Gastrocnemius medialis (tissue), 4 donors: ENCODE measurements around the gene LTB. TPM values are rescaled to one million over a fixed set of nuclear protein-coding genes. Genes with fewer than 3 reads are reported as not detected.
"Not testable (repeated sequence)": the region's sequence is repeated elsewhere in the genome, so short reads cannot be mapped to it uniquely, and the experiment has no call there.

Source experiments
- ATAC-seq, 2 donors: fragments of 150-250 bp; one replicate each; pipeline ENCODE4 v1.9.1; 2016
- DNase-seq, 2 donors: peaks; one replicate each; pipeline ENCODE4 v3.0.0-alpha.2; 2019
- H3K27ac ChIP-seq, 4 donors: fragments of 200-600 bp; sonication (generic); 1 replicate in 1 of 4; 2 replicates in 3 of 4; pipeline ENCODE4 v1.5.1; 2016 to 2018; ENCODE audit warnings: mild to moderate bottlenecking in 2 of 4, moderate library complexity in 1 of 4
- H3K27me3 ChIP-seq, 3 donors: fragments of 200-600 bp; sonication (generic) in 2 of 3; 1 replicate in 1 of 3; 2 replicates in 2 of 3; pipeline versions ENCODE4 v1.5.1 to v1.6.0; 2016 to 2019; ENCODE audit warnings: mild to moderate bottlenecking in 1 of 3, moderate library complexity in 1 of 3
- H3K36me3 ChIP-seq, 2 donors: fragments of 200-600 bp; sonication (generic) in 1 of 2; one replicate each; pipeline ENCODE4 v1.5.1; 2017 to 2018
- H3K4me1 ChIP-seq, 2 donors: fragments of 200-600 bp; sonication (generic) in 1 of 2; one replicate each; pipeline ENCODE4 v1.5.1; 2016 to 2017; ENCODE audit warnings: mild to moderate bottlenecking in 2 of 2
- H3K4me3 ChIP-seq, 4 donors: fragments of 200-600 bp; sonication (generic) in 3 of 4; 1 replicate in 1 of 4; 2 replicates in 3 of 4; pipeline ENCODE4 v1.5.1; 2016 to 2019; ENCODE audit warnings: mild to moderate bottlenecking in 2 of 4
- H3K9me3 ChIP-seq, 3 donors: fragments of 200-600 bp; sonication (generic) in 2 of 3; 1 replicate in 1 of 3; 2 replicates in 2 of 3; pipeline ENCODE4 v1.5.1; 2016 to 2019
- POLR2A ChIP-seq, 2 donors: fragments of 450-650 bp; IDR thresholded peaks; one replicate each; pipeline ENCODE4 v1.6.1; 2017; ENCODE audit warnings: antibody characterized with exemption in 2 of 2, mild to moderate bottlenecking in 2 of 2, moderate library complexity in 2 of 2
- in situ Hi-C, 4 donors: fragments of 200-750 bp; cut with MboI; loops; one replicate each; pipeline versions ENCODE4 v1.15.0 to v1.8.0; 2017; ENCODE audit warnings: low sequenced_read_pairs in 4 of 4
- intact Hi-C: fragments of 100-400 bp; cut with DNase I; formaldehyde crosslinking; loops from one replicate; pipeline ENCODE4 v1.15.1; 2023; ENCODE audit warnings: low total_unique reads
- total RNA-seq, 4 donors: library from RNA; depleted of rRNA; stranded (reverse); fragments of >200 nt; gene quantifications; one replicate each; pipeline versions ENCODE4 v1.1.0 to v1.2.3, GENCODE V29; 2016
- TF ChIP-seq, protein P1 (sequence below), 5 experiments: fragments of 450-650 bp in 3 of 5; fragments of 200-600 bp in 2 of 5; sonication (generic) in 2 of 5; IDR thresholded peaks in 4 of 5; conservative IDR thresholded peaks in 1 of 5; 1 replicate in 4 of 5; 2 replicates in 1 of 5; pipeline ENCODE4 v1.5.1; 2016 to 2019; ENCODE audit warnings: antibody characterized with exemption in 5 of 5, mild to moderate bottlenecking in 3 of 5, moderate library complexity in 3 of 5

LTB gene
- total RNA-seq, 4 donors from 2014 or later: not detected

DNA sequence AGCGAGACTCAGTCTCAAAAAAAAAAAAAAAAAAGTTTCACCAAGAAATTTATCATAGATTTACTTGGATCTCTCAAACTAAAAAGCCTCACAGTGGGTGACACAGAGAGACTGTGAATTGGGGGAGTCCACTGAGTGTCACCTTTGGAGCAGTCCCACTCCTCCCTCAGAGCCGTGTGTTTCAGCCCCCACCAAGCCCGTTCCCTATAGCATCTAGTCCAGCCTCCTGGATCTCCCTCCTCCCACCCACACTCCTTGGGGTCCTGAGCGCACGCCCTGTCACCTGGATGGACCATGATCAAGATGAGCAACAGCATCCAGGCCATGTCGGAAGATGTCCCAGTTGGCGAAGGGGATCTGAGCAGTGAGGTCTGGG is 10.2 kb upstream of the LTB start:
- Histone ChIP-seq H3K36me3 (no peaks in the 10 kb centered on the region), H3K27me3 (peaks cover 0 to 4% (median 0%) of the 10 kb centered on the region in 3 donors), H3K4me1 (no peaks in the 10 kb centered on the region), H3K9me3 (no peaks in the 10 kb centered on the region), H3K27ac (no peak overlapping the region), H3K4me3 (no peak overlapping the region)
- intact Hi-C loops: no loop called here
- in situ Hi-C loops: loop anchor here in 1 of 4 donors (10.0 kb wide), 1 partner anchor 48 kb away; the partner anchor contains the start of genes ATP6V1G2, DDX39B and NFKBIL1
- no peak for DNase-seq
- TF ChIP-seq POLR2A (IDR thresholded peaks at IDR 0.05): no peak
- TF ChIP-seq, protein P1, sequence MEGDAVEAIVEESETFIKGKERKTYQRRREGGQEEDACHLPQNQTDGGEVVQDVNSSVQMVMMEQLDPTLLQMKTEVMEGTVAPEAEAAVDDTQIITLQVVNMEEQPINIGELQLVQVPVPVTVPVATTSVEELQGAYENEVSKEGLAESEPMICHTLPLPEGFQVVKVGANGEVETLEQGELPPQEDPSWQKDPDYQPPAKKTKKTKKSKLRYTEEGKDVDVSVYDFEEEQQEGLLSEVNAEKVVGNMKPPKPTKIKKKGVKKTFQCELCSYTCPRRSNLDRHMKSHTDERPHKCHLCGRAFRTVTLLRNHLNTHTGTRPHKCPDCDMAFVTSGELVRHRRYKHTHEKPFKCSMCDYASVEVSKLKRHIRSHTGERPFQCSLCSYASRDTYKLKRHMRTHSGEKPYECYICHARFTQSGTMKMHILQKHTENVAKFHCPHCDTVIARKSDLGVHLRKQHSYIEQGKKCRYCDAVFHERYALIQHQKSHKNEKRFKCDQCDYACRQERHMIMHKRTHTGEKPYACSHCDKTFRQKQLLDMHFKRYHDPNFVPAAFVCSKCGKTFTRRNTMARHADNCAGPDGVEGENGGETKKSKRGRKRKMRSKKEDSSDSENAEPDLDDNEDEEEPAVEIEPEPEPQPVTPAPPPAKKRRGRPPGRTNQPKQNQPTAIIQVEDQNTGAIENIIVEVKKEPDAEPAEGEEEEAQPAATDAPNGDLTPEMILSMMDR (IDR thresholded peaks at IDR 0.05 in 4 of 5, conservative IDR thresholded peaks at IDR 0.05 in 1 of 5): no peak
- no peak for ATAC-seq

DNA sequence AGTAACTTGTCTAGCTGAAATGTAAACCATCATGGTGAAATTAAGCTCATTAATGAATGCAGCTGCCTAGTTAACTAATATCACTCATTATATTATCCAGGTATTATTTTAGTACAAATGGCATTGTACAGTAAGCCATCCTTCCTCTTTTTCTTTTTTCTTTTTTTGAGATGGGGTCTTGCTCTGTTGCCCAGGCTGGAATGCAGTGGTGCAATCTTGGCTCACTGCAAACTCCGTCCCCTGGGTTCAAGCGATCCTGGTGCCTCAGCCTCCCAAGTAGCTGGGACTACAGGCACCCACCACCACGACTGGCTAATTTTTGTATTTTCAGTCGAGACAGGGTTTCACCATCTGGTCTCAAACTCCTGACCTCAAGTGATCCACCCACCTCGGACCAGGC is 8.5 kb upstream of the LTB start:
- DNase-seq, ATAC-seq, H3K4me1 ChIP-seq, H3K4me3 ChIP-seq, H3K9me3 ChIP-seq, H3K27ac ChIP-seq, H3K36me3 ChIP-seq, intact Hi-C loops, H3K27me3 ChIP-seq: not testable (repeated sequence)
- in situ Hi-C loops: loop anchor here in 1 of 4 donors (10.0 kb wide), 1 partner anchor 46 kb away; the partner anchor contains the start of genes ATP6V1G2, DDX39B and NFKBIL1

DNA sequence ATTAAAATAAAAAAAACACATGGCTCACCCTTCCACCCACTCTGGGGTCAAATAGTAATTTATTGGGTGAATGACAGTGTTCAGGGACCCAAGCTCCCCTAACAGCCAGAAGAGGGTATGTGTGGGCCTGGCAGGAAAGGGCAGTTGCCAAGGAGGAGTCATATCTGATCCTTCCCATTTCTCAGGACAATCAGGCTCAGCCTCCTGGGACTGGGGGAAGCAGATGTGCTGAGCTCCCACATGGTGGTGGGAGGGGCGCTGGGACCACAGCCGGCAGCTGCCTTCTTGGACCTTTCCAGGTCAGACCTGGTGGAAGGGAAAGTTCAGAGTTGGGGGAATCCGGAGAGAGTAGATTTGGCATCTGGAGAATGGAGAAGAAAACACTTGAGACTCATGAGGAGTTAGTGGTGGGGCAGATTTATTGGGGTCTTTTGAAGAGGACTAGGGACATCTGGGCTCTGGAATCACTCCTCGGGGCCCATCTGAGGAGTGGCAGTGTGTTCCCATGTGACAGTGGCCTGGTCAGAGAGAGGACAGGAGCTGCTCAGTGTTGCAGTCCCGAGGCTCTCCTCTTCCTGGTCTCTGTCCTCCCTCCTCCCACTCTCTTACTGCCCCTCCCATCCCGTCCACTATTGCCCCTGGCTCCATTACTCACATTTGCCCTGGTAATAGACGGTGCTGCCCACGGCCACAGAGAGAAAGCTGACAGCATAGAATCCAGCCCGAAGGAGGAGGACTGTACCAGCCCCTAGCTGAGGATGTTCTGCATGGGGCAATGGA is 6.8 kb upstream of the LTB start:
- no peak overlapping the region for H3K27ac ChIP-seq
- no peaks in the 10 kb centered on the region for H3K9me3 ChIP-seq
- in situ Hi-C loops: no loop called here
- TF ChIP-seq, protein P1 (IDR thresholded peaks at IDR 0.05 in 4 of 5, conservative IDR thresholded peaks at IDR 0.05 in 1 of 5): no peak
- TF ChIP-seq POLR2A (IDR thresholded peaks at IDR 0.05): no peak
- no peak overlapping the region for H3K4me3 ChIP-seq
- peaks cover 0 to 5% (median 0%) of the 10 kb centered on the region in 3 donors for H3K27me3 ChIP-seq
- DNase-seq (no peak), ATAC-seq (no peak)
- intact Hi-C loops: no loop called here
- H3K4me1 ChIP-seq: no peaks in the 10 kb centered on the region
- H3K36me3 ChIP-seq: no peaks in the 10 kb centered on the region

DNA sequence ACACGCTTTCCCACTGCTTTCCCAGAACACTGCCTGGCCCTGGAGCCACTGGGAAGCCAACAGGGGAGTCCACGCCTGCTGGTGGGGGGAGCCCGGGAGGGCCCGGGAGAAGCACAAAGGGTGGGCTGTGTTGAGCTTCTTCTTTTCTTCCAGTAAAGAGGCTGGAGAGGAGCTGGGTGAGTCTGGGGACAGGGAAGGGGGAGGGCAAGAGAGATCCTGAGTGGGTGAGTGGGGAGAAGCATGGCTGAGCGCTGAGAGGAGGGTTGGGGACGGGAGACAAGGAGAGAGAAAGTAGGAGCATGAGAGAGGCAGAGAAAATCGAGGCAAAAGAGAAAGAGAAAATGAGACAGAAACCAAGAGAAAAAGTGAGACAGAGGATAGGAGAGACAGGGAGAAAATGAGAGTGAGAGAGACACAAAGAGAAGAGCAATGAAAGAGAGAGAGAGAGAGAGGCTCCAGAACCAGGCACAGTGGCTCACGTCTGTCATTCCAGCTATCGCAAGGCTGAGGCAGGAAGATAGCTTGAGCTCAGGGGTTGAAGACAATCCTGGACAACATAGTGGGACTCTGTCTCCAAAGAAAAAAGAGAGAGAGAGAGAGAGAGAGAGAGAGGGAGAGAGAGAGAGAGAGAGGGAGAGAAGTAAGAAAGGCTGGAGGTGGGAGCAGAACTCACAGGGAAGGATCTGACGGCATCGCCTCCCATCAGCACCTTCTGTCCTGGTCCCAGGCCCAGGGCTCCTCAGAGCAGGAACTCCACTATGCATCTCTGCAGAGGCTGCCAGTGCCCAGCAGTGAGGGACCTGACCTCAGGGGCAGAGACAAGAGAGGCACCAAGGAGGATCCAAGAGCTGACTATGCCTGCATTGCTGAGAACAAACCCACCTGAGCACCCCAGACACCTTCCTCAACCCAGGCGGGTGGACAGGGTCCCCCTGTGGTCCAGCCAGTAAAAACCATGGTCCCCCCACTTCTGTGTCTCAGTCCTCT is 5.9 kb upstream of the LTB start:
- no peak for DNase-seq
- Histone ChIP-seq H3K27ac (no peak overlapping the region), H3K9me3 (no peaks in the 10 kb centered on the region), H3K36me3 (no peaks in the 10 kb centered on the region), H3K4me3 (no peak overlapping the region), H3K27me3 (peaks cover 0 to 5% (median 0%) of the 10 kb centered on the region in 3 donors), H3K4me1 (no peaks in the 10 kb centered on the region)
- intact Hi-C loops: no loop called here
- no peak for ATAC-seq
- in situ Hi-C loops: no loop called here
- TF ChIP-seq POLR2A (IDR thresholded peaks at IDR 0.05): no peak
- TF ChIP-seq, protein P1 (IDR thresholded peaks at IDR 0.05 in 4 of 5, conservative IDR thresholded peaks at IDR 0.05 in 1 of 5): no peak
